Esophagus squamous epithelium (tissue), 5 donors: ENCODE measurements around the gene ANK2. TPM values are rescaled to one million over a fixed set of nuclear protein-coding genes. Genes with fewer than 3 reads are reported as not detected.

ENCODE experiments used
- DNase-seq: peaks from one replicate; lab custom pipeline; 2025; lab: John Stamatoyannopoulos, UW
- H3K27ac ChIP-seq, 4 donors: fragments of 200-600 bp; sonication (generic); one replicate each; pipeline ENCODE4 v1.5.1; 2016 to 2019; ENCODE audit warnings: mild to moderate bottlenecking in 1 of 4
- H3K27me3 ChIP-seq, 4 donors: fragments of 200-600 bp; sonication (generic); 1 replicate in 3 of 4; 2 replicates in 1 of 4; pipeline versions ENCODE4 v1.5.1 to v1.6.0; 2017 to 2021; ENCODE audit warnings: antibody characterized with exemption in 1 of 4
- H3K36me3 ChIP-seq, 3 donors: fragments of 200-600 bp; sonication (generic); one replicate each; pipeline ENCODE4 v1.5.1; 2016 to 2019
- H3K4me1 ChIP-seq, 3 donors: fragments of 200-600 bp; sonication (generic); one replicate each; pipeline ENCODE4 v1.5.1; 2017 to 2019
- H3K4me3 ChIP-seq, 4 donors: fragments of 200-600 bp; sonication (generic); 1 replicate in 3 of 4; 2 replicates in 1 of 4; pipeline ENCODE4 v1.5.1; 2016 to 2019; ENCODE audit warnings: mild to moderate bottlenecking in 2 of 4, moderate library complexity in 1 of 4
- H3K9me3 ChIP-seq, 3 donors: fragments of 200-600 bp; sonication (generic); one replicate each; pipeline ENCODE4 v1.5.1; 2016 to 2019
- CTCF ChIP-seq, 6 experiments: fragments of 450-650 bp in 4 of 6; fragments of 200-600 bp in 2 of 6; sonication (generic) in 2 of 6; IDR thresholded peaks; one replicate each; pipeline ENCODE4 v1.5.1; 2016 to 2019; ENCODE audit warnings: antibody characterized with exemption in 6 of 6, mild to moderate bottlenecking in 4 of 6, moderate library complexity in 4 of 6
- POLR2A ChIP-seq, 4 donors: fragments of 450-650 bp; IDR thresholded peaks; one replicate each; pipeline ENCODE4 v1.6.1; 2017; ENCODE audit warnings: antibody characterized with exemption in 4 of 4, mild to moderate bottlenecking in 4 of 4, moderate library complexity in 3 of 4
- WGBS, 2 donors: methylation state at CpG; one replicate each; pipeline ENCODE4 v1.1.5; 2018; 5-methylcytosine and 5-hydroxymethylcytosine counted together
- intact Hi-C: fragments of 100-400 bp; cut with DNase I; formaldehyde crosslinking; loops from one replicate; pipeline ENCODE4 v1.15.0; 2022
- total RNA-seq, 4 donors: library from RNA; depleted of rRNA; stranded (reverse); fragments of >200 nt; gene quantifications; one replicate each; pipeline ENCODE4 v1.1.0, GENCODE V29; 2016
- donor health status: DM: yes; HTN: yes; CAD: no.

The ANK2 gene
- total RNA-seq, 4 donors from 2014 or later: 1.4 to 20.8 (median 9.6) TPM

- no peaks in the 10 kb centered on the region for H3K27me3 ChIP-seq
- H3K36me3 ChIP-seq: no peaks in the 10 kb centered on the region
- no peaks in the 10 kb centered on the region for H3K9me3 ChIP-seq
- no peak for DNase-seq
- no peaks in the 10 kb centered on the region for H3K4me1 ChIP-seq
- H3K4me3 ChIP-seq: no peak overlapping the region
- intact Hi-C loops: no loop called here
- WGBS, 2 donors: 63 to 76% methylated on average over 3 of the region's 3 CpGs
- no peak overlapping the region for H3K27ac ChIP-seq
- TF ChIP-seq CTCF (IDR thresholded peaks at IDR 0.05) (no peak), POLR2A (IDR thresholded peaks at IDR 0.05) (no peak)
These were observed 263.1 kb downstream of the ANK2 start for GRCh38 chr4:113312529-113312928.

- intact Hi-C loops: no loop called here
- H3K4me3 ChIP-seq: no peak overlapping the region
These were observed 265.0 kb downstream of the ANK2 start for GRCh38 chr4:113314426-113314825.

GRCh38 chr4:113316879-113317278 lies 267.4 kb downstream of the ANK2 start:
- Histone ChIP-seq H3K9me3 (no peaks in the 10 kb centered on the region), H3K27me3 (no peaks in the 10 kb centered on the region), H3K4me3 (no peak overlapping the region), H3K27ac (no peak overlapping the region), H3K4me1 (no peaks in the 10 kb centered on the region), H3K36me3 (peaks cover 0 to 6% (median 0%) of the 10 kb centered on the region in 3 donors)
- WGBS, 2 donors: 56 to 63% methylated on average over 4 of the region's 4 CpGs
- no peak for DNase-seq
- TF ChIP-seq CTCF (IDR thresholded peaks at IDR 0.05) (no peak), POLR2A (IDR thresholded peaks at IDR 0.05) (no peak)
- intact Hi-C loops: no loop called here

More at GRCh38 chr4:113314426-113314825, 265.0 kb downstream of the ANK2 start:
- H3K27me3 ChIP-seq: no peaks in the 10 kb centered on the region
- H3K4me1 ChIP-seq: no peaks in the 10 kb centered on the region
- 86 to 91% methylated on average over 3 of the region's 3 CpGs for WGBS, 2 donors
- no peak for TF ChIP-seq CTCF (IDR thresholded peaks at IDR 0.05)
- H3K36me3 ChIP-seq: no peaks in the 10 kb centered on the region
- H3K27ac ChIP-seq: no peak overlapping the region
- no peak for DNase-seq
- no peaks in the 10 kb centered on the region for H3K9me3 ChIP-seq

- Histone ChIP-seq H3K27me3 (no peaks in the 10 kb centered on the region), H3K4me1 (no peaks in the 10 kb centered on the region), H3K36me3 (peaks cover 0 to 6% (median 0%) of the 10 kb centered on the region in 3 donors), H3K4me3 (no peak overlapping the region), H3K27ac (no peak overlapping the region), H3K9me3 (no peaks in the 10 kb centered on the region)
- intact Hi-C loops: no loop called here
- DNase-seq: no peak
- TF ChIP-seq CTCF (IDR thresholded peaks at IDR 0.05) (no peak), POLR2A (IDR thresholded peaks at IDR 0.05) (no peak)
- WGBS, 2 donors: 64 to 76% methylated on average over 5 of the region's 5 CpGs
These were observed 268.1 kb downstream of the ANK2 start for GRCh38 chr4:113317523-113317922.

- no peaks in the 10 kb centered on the region for H3K9me3 ChIP-seq
- DNase-seq: no peak
- intact Hi-C loops: no loop called here
These were observed 273.3 kb downstream of the ANK2 start for GRCh38 chr4:113322736-113323135.

More at GRCh38 chr4:113322736-113323135, 273.3 kb downstream of the ANK2 start:
- H3K27me3 ChIP-seq: no peaks in the 10 kb centered on the region
- H3K36me3 ChIP-seq: peaks cover 0 to 6% (median 0%) of the 10 kb centered on the region in 3 donors
- no peak overlapping the region for H3K4me3 ChIP-seq
- H3K27ac ChIP-seq: no peak overlapping the region
- 62 to 76% methylated on average over 5 of the region's 5 CpGs for WGBS, 2 donors
- H3K4me1 ChIP-seq: no peaks in the 10 kb centered on the region
- no peak for TF ChIP-seq POLR2A (IDR thresholded peaks at IDR 0.05)
